Hepatocyte (in vitro differentiated cells): ENCODE results near the gene RIC8B.

Experiments used
- EZH2 ChIP-seq: fragments of 200-600 bp; sonication (generic); IDR thresholded peaks from 2 replicates; pipeline ENCODE4 v1.6.1; 2016; ENCODE audit warnings: antibody characterized with exemption, mild to moderate bottlenecking, borderline replicate concordance
- EZH2phosphoT487 ChIP-seq: fragments of 200-600 bp; sonication (generic); IDR thresholded peaks from one replicate; pipeline ENCODE4 v1.6.1; 2018; ENCODE audit warnings: antibody characterized with exemption, mild to moderate bottlenecking, low read depth, moderate library complexity; ENCODE audit not compliant: unreplicated experiment, severe bottlenecking
- TF ChIP-seq, protein P1 (sequence below): fragments of 200-600 bp; sonication (generic); IDR thresholded peaks from 2 replicates; pipeline ENCODE4 v1.5.1; 2016; ENCODE audit warnings: antibody characterized with exemption, mild to moderate bottlenecking; ENCODE audit not compliant: poor library complexity

DNA sequence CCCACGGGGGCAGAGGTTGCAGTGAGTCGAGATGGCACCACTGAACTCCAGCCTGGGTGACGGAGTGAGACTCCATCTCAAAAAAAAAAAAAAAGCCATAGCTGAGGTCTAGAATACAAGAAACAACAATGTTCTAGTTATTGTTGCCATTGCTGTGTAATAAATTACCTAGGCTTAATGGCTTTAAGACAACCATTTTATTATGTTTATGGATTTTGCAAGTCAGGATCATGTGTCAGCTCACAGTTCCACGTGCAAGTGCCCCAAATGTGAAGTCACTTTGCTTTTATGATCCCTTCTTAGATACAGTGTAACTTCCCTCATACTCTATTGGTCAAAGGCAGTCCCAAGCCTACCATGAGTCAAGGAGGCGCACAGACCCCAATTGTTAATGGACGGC is 49.5 kb upstream of the RIC8B start:
- TF ChIP-seq, protein P1, sequence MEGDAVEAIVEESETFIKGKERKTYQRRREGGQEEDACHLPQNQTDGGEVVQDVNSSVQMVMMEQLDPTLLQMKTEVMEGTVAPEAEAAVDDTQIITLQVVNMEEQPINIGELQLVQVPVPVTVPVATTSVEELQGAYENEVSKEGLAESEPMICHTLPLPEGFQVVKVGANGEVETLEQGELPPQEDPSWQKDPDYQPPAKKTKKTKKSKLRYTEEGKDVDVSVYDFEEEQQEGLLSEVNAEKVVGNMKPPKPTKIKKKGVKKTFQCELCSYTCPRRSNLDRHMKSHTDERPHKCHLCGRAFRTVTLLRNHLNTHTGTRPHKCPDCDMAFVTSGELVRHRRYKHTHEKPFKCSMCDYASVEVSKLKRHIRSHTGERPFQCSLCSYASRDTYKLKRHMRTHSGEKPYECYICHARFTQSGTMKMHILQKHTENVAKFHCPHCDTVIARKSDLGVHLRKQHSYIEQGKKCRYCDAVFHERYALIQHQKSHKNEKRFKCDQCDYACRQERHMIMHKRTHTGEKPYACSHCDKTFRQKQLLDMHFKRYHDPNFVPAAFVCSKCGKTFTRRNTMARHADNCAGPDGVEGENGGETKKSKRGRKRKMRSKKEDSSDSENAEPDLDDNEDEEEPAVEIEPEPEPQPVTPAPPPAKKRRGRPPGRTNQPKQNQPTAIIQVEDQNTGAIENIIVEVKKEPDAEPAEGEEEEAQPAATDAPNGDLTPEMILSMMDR = no peak
- TF ChIP-seq EZH2 (no peak), EZH2phosphoT487 (no peak)
